ENCODE measurements around the gene C1orf35.

Gene C1orf35

GRCh38 chr1:228079013-228079412 lies 24.1 kb downstream of the C1orf35 start:
- no peak for DNase-seq (ENCODE audit: low spot score)

- no peak for DNase-seq (ENCODE audit: low spot score)
Observed at GRCh38 chr1:228077565-228078330, 25.4 kb downstream of the C1orf35 start.

DNA sequence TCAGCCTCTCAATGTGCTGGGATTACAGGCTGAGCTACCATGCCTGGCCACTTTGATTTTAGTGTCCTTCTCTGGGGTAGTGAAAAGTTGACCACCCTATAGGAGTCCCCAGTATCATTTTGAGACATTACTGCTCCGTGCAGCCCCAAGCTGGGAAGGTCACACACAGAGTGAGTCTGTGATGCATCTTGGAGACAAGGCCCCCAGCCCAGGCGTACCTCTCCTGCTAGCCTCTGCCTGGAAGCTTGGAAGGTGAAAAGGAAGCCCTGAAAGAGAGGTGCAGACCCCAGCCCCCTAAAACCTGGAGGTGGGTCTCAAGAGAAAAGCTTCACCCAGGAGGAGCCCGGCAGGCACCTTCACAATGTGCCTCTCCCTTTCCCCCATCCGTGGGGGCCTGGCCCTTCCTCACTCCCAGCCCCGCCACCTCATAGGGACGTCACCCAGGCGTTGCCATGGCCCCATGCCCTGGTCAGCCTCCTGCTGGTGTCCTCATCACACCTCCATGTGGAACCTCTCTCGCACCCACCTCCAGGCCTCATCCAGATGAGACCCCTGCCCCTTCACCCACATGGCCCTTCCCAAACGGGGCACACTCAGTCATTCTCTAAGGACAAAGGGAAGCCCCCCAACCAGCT lies 26.2 kb downstream of the C1orf35 start:
- no peak for DNase-seq (ENCODE audit: low spot score)

GRCh38 chr1:228075801-228076271 lies 27.3 kb downstream of the C1orf35 start:
- DNase-seq (ENCODE audit: low spot score): no peak

GRCh38 chr1:228074954-228075730 lies 28.0 kb downstream of the C1orf35 start:
- DNase-seq (ENCODE audit: low spot score): no peak

DNA sequence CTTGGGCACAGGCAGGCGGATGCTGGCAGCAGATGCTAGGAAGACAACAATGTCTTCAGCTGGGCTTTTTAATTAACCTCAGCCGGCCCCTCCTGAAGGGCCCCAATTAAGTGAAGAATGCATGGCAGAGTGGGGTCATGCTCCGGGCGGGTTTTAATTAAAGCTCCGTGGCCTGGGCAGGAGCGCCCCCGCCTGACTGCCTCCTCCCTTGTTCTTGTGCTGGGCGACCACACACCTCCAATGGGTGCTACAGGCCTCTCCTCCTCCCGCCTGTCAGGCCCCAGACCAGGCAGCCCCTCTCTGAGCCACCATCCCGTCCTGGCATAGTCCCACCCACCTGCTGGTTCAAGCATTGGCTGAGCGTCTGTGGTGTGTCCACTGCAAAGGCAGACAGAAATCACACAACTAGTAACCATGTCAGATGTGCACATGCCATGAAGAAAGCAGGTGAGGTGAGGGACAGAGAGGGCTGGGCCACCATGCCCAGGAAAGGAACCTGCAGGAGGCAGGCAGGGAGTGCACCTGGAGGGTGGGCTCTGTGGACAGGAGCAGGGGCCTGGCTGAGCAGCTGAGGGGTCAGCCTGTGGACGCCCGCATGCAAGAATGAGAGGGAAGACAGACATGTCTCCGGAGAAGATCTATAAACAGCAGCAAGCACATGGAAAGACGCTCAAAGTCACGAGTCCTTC lies 29.1 kb downstream of the C1orf35 start:
- peak; percentile 65 for DNase-seq (ENCODE audit: low spot score)

DNA sequence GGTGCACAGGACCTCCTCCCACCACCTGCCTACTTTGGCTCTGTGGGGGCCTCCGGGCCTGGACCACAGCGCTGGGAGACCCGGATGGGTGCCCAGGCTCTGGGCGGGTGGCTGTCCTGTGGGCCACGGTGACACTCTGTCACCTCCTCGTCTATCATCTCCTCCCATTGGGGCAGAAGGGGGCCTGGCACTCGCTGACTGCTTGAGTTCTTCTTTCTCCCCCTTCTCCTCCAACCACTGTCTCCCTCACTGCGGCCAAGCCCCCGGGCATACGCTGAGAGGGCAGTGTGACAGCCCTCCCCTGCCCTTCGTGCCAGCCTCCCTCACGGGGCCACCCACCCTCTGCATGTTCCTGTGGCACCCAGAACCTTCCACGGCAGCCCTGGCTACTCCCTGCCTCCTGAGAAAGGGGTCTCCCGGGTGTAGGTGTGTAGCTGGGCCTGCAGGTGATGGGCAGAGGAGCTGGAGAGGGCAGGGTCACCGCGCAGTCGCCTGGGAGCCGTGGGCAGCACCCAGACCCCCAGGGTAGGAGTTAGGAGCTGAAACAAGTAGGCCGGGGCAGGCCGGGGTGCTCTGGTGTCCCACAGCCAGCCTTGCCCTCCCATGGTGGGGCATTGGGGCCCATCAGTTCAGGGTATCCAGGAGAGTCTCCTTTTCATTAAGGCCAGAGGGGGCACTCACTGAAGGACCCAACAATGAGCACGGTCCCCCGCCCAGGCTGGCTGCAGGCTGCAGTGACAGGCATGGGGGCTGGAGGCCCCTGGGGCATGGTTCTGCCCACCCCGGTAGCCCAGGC lies 29.9 kb downstream of the C1orf35 start:
- DNase-seq (ENCODE audit: low spot score): no peak

- DNase-seq (ENCODE audit: low spot score): no peak
Observed at GRCh38 chr1:228072658-228073043, 30.5 kb downstream of the C1orf35 start.

DNA sequence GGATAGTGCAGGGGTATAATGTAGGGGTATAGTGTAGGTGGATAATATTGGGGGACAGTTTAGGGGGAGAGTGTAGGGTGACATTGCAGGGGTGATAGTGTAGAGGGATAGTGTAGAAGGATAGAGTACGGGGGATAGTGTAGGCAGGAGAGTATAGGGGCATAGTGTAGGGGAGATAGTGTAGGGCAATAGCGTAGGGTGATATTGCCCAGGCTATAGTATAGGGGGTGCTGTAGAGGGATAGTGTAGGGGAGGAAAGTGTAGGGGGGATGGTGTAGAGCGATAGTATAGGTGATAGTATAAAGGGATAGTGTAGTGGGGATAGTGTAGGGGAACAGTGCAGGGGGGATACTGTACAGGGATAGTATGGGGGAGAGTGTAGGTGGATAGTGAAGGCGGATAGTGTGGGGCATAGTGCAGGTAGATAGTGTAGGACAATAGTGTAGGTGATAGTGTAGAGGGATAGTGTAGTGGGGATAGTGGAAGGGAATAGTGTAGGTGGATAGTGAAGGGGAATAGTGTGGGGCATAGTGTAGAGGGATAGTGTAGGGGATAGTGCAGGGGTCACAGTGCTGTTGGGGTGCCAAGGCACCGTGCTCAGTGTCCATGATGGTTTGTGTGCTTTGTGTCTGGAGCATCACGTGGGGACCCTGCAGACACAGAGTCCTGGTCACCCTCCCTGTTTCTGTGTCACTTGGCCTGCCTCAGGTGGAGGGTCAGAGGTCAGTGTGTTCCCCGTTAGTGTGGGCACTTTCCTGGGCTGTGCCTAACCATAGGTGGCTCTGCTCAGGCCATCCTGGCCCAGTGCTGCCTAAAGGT lies 31.1 kb downstream of the C1orf35 start:
- no peak for DNase-seq (ENCODE audit: low spot score)

GRCh38 chr1:228070851-228071250 lies 32.3 kb downstream of the C1orf35 start:
- DNase-seq (ENCODE audit: low spot score): no peak

DNA sequence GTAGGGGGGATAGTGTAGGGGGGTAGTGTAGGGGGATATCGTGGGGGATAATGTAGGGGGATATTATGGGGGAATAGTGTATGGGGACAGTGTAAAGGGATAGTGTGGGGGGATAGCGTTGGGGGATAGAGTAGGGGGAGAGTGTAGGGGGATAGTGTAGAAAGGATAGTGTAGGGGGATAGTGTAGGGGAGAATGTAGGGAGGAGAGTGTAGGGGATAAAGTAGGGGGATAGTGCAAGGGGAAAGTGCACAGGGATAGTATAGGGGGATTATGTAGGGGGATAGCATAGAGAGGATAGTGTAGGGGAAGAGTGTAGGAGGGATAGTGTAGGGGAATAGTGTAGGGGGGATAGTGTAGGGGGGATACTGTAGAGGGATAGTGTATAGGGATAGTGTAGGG lies 33.0 kb downstream of the C1orf35 start:
- DNase-seq (ENCODE audit: low spot score): no peak

- DNase-seq (ENCODE audit: low spot score): no peak
Observed at GRCh38 chr1:228068359-228068758, 34.8 kb downstream of the C1orf35 start.

DNA sequence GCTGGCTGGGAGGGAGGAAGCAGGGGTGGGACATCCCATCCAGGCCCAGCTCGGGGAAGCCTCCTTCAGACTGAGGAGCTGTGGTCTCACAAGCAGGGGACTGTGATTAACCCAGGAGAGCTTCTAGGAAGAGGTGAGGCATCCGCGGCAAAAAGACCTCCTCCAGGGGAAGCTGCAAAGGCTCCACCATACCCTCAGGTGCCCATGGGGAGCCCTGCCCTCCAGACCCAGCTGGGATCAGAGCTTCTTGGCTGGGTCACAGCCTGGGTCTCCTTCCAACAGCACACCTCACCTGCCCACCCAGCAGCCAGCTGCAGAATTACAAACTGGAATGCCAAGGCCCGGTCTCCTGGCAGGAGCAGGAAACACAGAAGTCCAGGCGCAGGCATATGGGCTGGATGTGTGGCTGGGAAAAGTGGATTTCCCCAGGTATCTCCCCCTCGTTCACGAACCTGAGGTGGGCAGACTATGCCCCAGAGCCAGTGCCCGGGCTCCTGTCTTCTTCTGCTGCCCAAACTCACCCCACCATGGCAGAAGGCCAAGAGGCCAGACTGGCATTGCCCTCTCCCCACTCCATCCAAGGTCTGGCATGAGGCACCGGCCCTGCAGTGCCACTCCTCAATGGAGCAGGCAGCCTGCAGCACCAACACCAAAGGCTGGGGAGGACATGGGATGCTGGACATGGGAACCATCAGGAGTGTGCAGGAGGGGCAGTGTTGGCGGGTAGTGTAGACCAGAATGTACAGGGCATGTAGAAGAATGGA lies 36.1 kb downstream of the C1orf35 start:
- DNase-seq (ENCODE audit: low spot score): no peak

- DNase-seq (ENCODE audit: low spot score): no peak
Observed at GRCh38 chr1:228066416-228066815, 36.7 kb downstream of the C1orf35 start.

DNA sequence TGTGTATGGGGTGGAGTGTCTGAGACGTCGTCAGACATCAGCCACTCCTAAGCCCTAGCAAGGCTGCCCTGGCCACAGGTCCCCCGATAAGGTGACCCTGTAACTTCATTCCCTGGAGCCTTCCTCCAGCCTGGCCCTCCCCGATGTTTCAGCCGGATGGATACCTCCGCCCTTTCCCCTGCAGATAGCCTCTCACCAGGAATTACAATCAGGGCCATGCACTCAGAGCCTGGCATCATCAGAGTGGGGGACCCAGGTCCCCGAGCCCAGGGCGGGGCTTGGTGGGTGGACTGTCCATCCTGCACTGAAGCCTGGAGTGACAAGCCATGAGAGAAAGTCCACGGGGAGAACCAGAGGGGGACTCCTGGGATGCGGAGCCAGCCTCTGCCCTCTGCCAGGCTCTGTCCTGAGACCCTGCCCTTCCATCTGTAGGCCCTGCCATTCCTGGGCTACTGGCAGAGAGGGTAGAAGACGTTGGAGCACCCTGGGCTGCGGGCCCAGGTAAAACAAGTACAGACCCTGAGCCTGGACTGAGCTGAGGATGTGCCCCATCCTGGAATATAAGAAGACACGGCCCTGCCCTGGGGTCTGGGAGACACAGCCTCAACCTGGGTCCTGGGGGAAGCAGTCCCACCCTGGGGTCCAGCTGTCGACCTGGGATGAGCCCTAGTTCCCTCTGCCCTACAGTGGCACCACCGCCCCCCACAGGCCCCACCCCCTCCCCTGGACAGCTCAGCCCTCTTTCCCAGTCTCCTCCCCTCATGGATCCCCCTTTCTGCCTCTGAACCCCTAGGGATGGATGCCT lies 37.4 kb downstream of the C1orf35 start:
- DNase-seq (ENCODE audit: low spot score): no peak

- DNase-seq (ENCODE audit: low spot score): no peak
Observed at GRCh38 chr1:228064741-228065542, 38.2 kb downstream of the C1orf35 start.

- no peak for DNase-seq (ENCODE audit: low spot score)
Observed at GRCh38 chr1:228064296-228064695, 38.8 kb downstream of the C1orf35 start.
